ENCODE data around the gene JAKMIP2. TPM values are rescaled to one million over a fixed set of nuclear protein-coding genes. Genes with fewer than 3 reads are reported as not detected.

JAKMIP2 gene
- total RNA-seq, 6 experiments from 2014 or later: 0.07 to 0.56 (median 0.31) TPM

DNA sequence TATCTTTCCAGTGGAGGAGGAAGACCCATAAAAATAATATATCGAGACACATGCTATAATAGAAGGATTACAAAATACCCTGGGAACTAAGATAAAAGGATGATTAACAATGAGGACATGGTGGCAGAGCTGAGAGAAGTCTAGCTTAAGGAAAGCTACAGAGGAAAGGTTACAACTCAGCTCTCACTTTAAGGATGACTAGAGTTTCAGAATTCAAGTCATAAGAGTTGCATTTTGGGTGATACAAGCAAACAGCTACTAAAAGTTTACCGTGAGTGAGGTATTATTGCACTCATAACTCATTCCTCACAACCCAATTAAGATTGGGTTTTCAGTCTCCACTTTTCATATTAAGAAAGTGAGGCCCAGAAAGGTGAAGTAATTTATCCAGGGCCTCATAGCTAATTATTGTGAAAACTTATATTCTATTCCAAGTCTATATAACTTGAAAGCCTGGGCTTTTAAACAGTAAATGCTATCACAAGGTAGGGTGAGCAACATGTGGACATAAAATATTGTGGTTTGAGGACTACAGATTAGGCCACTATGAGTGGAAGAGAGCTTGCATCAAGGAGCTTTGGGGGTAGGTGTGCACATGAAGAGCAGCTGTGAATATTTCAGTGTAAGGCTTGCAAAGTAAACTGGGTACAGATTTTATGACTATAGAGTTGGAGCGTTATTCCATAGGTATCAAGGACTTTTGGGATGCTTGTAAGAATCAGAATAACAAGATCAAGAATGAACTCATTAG lies 28.0 kb downstream of the JAKMIP2 start:
- H3K4me1 ChIP-seq: no peaks in the 10 kb centered on the region
- intact Hi-C loops (cut with DNase I): no loop called here
- TF ChIP-seq, protein P1, sequence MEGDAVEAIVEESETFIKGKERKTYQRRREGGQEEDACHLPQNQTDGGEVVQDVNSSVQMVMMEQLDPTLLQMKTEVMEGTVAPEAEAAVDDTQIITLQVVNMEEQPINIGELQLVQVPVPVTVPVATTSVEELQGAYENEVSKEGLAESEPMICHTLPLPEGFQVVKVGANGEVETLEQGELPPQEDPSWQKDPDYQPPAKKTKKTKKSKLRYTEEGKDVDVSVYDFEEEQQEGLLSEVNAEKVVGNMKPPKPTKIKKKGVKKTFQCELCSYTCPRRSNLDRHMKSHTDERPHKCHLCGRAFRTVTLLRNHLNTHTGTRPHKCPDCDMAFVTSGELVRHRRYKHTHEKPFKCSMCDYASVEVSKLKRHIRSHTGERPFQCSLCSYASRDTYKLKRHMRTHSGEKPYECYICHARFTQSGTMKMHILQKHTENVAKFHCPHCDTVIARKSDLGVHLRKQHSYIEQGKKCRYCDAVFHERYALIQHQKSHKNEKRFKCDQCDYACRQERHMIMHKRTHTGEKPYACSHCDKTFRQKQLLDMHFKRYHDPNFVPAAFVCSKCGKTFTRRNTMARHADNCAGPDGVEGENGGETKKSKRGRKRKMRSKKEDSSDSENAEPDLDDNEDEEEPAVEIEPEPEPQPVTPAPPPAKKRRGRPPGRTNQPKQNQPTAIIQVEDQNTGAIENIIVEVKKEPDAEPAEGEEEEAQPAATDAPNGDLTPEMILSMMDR (IDR thresholded peaks at IDR 0.05): no peak
- DNase-seq: no peak
- ATAC-seq: no peak
- H3K27me3 ChIP-seq: no peaks in the 10 kb centered on the region
- H3K9me3 ChIP-seq: no peaks in the 10 kb centered on the region
- no peaks in the 10 kb centered on the region for H3K36me3 ChIP-seq
- WGBS (ENCODE audit: insufficient coverage, low coverage, low lambda C conversion rate, missing lambda C conversion rate): 72% methylated on average over 3 of the region's 3 CpGs
- no peak overlapping the region for H3K4me3 ChIP-seq
- no peak overlapping the region for H3K27ac ChIP-seq

DNA sequence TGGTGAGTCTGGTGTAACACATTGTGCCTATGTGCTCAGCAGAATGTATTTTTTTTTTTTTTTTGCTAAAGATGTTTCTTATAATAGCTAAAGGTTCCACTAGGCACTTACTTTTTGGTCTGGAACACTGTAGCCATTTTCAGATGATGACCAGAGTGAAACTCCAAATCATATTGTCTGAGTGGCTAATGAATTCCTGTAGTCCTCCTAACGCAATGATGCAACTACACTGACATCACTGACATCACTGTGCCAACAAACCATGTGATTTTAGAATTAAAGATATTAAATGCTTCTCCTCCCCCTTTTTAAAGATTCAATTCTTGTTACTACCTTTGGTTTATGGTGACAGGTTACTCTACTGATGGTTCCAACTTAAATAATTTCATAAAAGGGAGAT lies 28.8 kb downstream of the JAKMIP2 start:
- TF ChIP-seq POLR2A (IDR thresholded peaks at IDR 0.05): no peak
- TF ChIP-seq, protein P1 (IDR thresholded peaks at IDR 0.05): no peak
- DNase-seq (no peak), ATAC-seq (no peak)
- Histone ChIP-seq H3K9me3 (no peaks in the 10 kb centered on the region), H3K27ac (no peak overlapping the region), H3K27me3 (no peaks in the 10 kb centered on the region), H3K4me3 (no peak overlapping the region), H3K4me1 (no peaks in the 10 kb centered on the region), H3K36me3 (no peaks in the 10 kb centered on the region)
- intact Hi-C loops (cut with DNase I): no loop called here
- WGBS (ENCODE audit: insufficient coverage, low coverage, low lambda C conversion rate, missing lambda C conversion rate): 50% methylated on average over 1 of the region's 1 CpG

DNA sequence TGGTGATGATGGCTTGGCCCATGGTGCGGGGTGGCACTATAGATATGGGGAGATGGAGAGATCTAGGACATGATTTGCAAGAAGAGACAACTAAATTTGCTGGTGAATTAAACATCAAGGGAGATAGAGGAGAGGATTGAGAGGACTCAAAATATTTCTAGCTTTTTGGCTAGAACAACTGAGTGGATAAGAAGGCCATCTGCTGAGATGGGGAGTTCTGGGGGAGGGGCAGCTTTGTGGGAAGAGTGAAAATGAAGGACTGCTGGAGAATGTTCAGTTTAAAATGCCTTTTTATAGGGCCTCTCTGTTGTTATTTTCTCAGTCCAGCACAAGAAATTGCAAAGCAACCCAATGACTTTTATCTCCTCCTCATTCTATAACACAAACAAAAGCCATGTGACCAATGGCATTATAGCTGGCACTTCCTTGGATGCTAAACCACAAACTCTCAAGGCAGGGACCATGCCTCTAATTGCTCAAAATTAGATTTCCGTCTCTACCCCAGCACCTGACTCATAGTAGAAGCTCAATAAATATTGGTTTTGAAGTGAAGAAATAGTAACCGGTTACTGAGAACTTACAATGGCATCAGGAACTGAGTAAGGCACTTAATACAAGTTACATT lies 29.8 kb downstream of the JAKMIP2 start:
- H3K27me3 ChIP-seq: no peaks in the 10 kb centered on the region
- 67% methylated on average over 3 of the region's 3 CpGs for WGBS (ENCODE audit: insufficient coverage, low coverage, low lambda C conversion rate, missing lambda C conversion rate)
- H3K27ac ChIP-seq: no peak overlapping the region
- intact Hi-C loops (cut with DNase I): no loop called here
- no peaks in the 10 kb centered on the region for H3K4me1 ChIP-seq
- no peak for TF ChIP-seq POLR2A (IDR thresholded peaks at IDR 0.05)
- TF ChIP-seq, protein P1 (IDR thresholded peaks at IDR 0.05): no peak
- no peaks in the 10 kb centered on the region for H3K9me3 ChIP-seq
- ATAC-seq: no peak
- DNase-seq: no peak
- no peaks in the 10 kb centered on the region for H3K36me3 ChIP-seq
- no peak overlapping the region for H3K4me3 ChIP-seq

DNA sequence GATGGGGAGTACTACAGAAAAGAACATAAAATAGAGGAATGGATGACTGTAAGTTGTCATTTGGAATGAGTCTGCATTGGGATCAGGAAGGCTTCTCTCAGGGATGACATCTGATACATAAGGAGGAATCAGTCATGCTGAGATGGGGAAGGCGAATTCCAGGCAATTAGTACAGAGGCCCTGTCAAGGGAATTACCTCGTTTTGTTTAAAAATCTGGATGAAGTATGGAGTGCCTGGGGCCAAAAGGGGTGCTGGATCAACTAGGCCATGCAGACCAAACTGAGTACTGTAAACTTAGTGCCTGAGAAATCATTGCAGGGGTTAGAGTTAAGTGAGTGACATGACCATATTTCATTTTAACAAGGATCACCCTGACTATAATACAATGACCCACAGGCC lies 30.5 kb downstream of the JAKMIP2 start:
- 66% methylated on average over 2 of the region's 2 CpGs for WGBS (ENCODE audit: insufficient coverage, low coverage, low lambda C conversion rate, missing lambda C conversion rate)
- no peak for DNase-seq
- ATAC-seq: no peak

More for the DNA sequence above, 30.5 kb downstream of the JAKMIP2 start:
- no peaks in the 10 kb centered on the region for H3K9me3 ChIP-seq
- H3K27ac ChIP-seq: no peak overlapping the region
- H3K4me3 ChIP-seq: no peak overlapping the region
- TF ChIP-seq, protein P1 (IDR thresholded peaks at IDR 0.05): no peak
- no peak for TF ChIP-seq POLR2A (IDR thresholded peaks at IDR 0.05)
- no peaks in the 10 kb centered on the region for H3K36me3 ChIP-seq
- intact Hi-C loops (cut with DNase I): no loop called here
- no peaks in the 10 kb centered on the region for H3K4me1 ChIP-seq
- H3K27me3 ChIP-seq: no peaks in the 10 kb centered on the region
